BJ (cell line): ENCODE results near the gene PDE3B. TPM values are rescaled to one million over a fixed set of nuclear protein-coding genes. Genes with fewer than 3 reads are reported as not detected.
"Not testable (repeated sequence)": the region's sequence is repeated elsewhere in the genome, so short reads cannot be mapped to it uniquely, and the experiment has no call there.

Experiments used
- CTCF ChIA-PET: fragments of 350-600 bp; formaldehyde crosslinking; extraction: SDS; loops from one replicate; lab custom pipeline; 2021; ENCODE audit warnings: antibody characterized with exemption, inconsistent platforms; lab: Yijun Ruan, JAX
- POLR2A ChIA-PET: fragments of 300-600 bp; sonication (Branson Sonifier 250); formaldehyde crosslinking; extraction: SDS; loops from one replicate; lab custom pipeline; 2021; ENCODE audit warnings: antibody characterized with exemption; lab: Charles Lee
- DNase-seq: peaks from one replicate; pipeline ENCODE4 v3.0.0-alpha.2; 2011; ENCODE audit warnings: low read depth
- H3K27me3 ChIP-seq: 2 replicates; pipeline ENCODE4 v1.6.0; 2011; ENCODE audit warnings: low read length; ENCODE audit not compliant: control insufficient read depth, insufficient read depth
- H3K36me3 ChIP-seq: 2 replicates; pipeline ENCODE4 v1.5.1; 2011; ENCODE audit warnings: low read length; ENCODE audit not compliant: control insufficient read depth, insufficient read depth
- H3K4me3 ChIP-seq: 2 replicates; pipeline ENCODE4 v1.5.1; 2011; ENCODE audit warnings: low read depth, mild to moderate bottlenecking, control low read depth, low read length
- polyA plus RNA-seq: library from polyadenylated mRNA; depleted of rRNA; stranded (reverse); fragments of >200 nt; gene quantifications from 2 replicates; pipeline ENCODE4 v1.2.3, GENCODE V29; 2011
- TF ChIP-seq, protein P1 (sequence below): IDR thresholded peaks from 2 replicates; pipeline ENCODE4 v1.5.1; 2011; ENCODE audit warnings: low read depth, mild to moderate bottlenecking, control low read depth, inconsistent platforms, low read length, moderate library complexity; ENCODE audit not compliant: insufficient read depth

The PDE3B gene
- polyA plus RNA-seq, 1 experiment: 0.06 TPM

GRCh38 chr11:14677146-14677545 lies 33.5 kb downstream of the PDE3B start:
- CTCF ChIA-PET: interaction anchor here (0.7 kb wide), 1 partner anchor 1794 kb away, joined by 5 read pairs; no protein-coding TSS in a partner anchor
- no peaks in the 10 kb centered on the region for H3K27me3 ChIP-seq
- no peak for DNase-seq
- no peaks in the 10 kb centered on the region for H3K36me3 ChIP-seq
- POLR2A ChIA-PET: no interaction called here
- no peak overlapping the region for H3K4me3 ChIP-seq
- TF ChIP-seq, protein P1, sequence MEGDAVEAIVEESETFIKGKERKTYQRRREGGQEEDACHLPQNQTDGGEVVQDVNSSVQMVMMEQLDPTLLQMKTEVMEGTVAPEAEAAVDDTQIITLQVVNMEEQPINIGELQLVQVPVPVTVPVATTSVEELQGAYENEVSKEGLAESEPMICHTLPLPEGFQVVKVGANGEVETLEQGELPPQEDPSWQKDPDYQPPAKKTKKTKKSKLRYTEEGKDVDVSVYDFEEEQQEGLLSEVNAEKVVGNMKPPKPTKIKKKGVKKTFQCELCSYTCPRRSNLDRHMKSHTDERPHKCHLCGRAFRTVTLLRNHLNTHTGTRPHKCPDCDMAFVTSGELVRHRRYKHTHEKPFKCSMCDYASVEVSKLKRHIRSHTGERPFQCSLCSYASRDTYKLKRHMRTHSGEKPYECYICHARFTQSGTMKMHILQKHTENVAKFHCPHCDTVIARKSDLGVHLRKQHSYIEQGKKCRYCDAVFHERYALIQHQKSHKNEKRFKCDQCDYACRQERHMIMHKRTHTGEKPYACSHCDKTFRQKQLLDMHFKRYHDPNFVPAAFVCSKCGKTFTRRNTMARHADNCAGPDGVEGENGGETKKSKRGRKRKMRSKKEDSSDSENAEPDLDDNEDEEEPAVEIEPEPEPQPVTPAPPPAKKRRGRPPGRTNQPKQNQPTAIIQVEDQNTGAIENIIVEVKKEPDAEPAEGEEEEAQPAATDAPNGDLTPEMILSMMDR: no peak

- POLR2A ChIA-PET: no interaction called here
- DNase-seq: no peak
- no peaks in the 10 kb centered on the region for H3K36me3 ChIP-seq
- no peaks in the 10 kb centered on the region for H3K27me3 ChIP-seq
- no peak overlapping the region for H3K4me3 ChIP-seq
- CTCF ChIA-PET: no interaction called here
- TF ChIP-seq, protein P1: no peak
Measured at GRCh38 chr11:14678350-14678749, 34.7 kb downstream of the PDE3B start.

DNA sequence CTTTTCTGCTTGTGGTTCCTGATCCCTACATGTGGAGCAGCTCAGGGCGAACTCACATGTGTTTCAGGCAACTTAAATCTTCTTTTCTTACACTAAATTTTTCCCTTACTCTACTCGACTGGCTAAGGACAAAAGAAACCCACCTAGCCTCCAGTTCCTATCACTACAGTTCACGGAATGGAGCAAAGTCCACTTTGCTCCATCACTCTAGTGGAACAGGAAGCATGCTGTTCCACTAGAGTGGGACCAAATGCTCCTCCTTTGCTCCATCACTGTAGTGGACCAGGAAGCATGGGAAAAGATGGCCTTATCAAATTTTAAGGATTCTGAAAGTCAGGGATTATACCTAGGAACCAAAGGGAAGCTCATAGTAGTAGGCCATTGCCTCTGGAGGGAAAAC lies 36.1 kb downstream of the PDE3B start:
- ChIA-PET CTCF (no interaction called here), POLR2A (no interaction called here)
- DNase-seq: no peak
- no peak overlapping the region for H3K4me3 ChIP-seq
- TF ChIP-seq, protein P1: no peak
- H3K36me3 ChIP-seq: no peaks in the 10 kb centered on the region
- no peaks in the 10 kb centered on the region for H3K27me3 ChIP-seq

GRCh38 chr11:14684234-14684915 lies 40.8 kb downstream of the PDE3B start:
- POLR2A ChIA-PET, DNase-seq, H3K27me3 ChIP-seq, H3K4me3 ChIP-seq, H3K36me3 ChIP-seq, CTCF ChIA-PET: not testable (repeated sequence)

GRCh38 chr11:14687456-14687855 lies 43.9 kb downstream of the PDE3B start:
- Histone ChIP-seq H3K27me3 (no peaks in the 10 kb centered on the region), H3K4me3 (no peak overlapping the region), H3K36me3 (no peaks in the 10 kb centered on the region)
- TF ChIP-seq, protein P1: no peak
- CTCF ChIA-PET: no interaction called here
- no peak for DNase-seq
- POLR2A ChIA-PET: no interaction called here
